ENCODE data around the gene IQCH. TPM values are rescaled to one million over a fixed set of nuclear protein-coding genes. Genes with fewer than 3 reads are reported as not detected.
A peak's percentile ranks its signal among the peaks of the same experiment; 100 is the strongest.

Gene IQCH
- total RNA-seq, 2 experiments from 2014 or later: 1.2 to 1.7 TPM

GRCh38 chr15:67531379-67531914, 276.9 kb downstream of the IQCH start:
- ATAC-seq: peak; percentile 55
- peaks cover 11% of the 10 kb centered on the region for H3K4me1 Mint-ChIP-seq (ENCODE audit: low read depth)
- ChIA-PET POLR2A (interaction anchor here (0.8 to 1.2 kb wide), 2 partner anchors 11 to 207 kb away, joined by 3 read pairs; partner anchors contain the start of gene MAP2K5), CTCF (no interaction called here)
- no peaks in the 10 kb centered on the region for H3K9me3 Mint-ChIP-seq
- H3K27ac Mint-ChIP-seq: no peak overlapping the region
- DNase-seq: no peak
- intact Hi-C loops (cut with micrococcal nuclease): no loop called here
- no peak overlapping the region for H3K4me3 Mint-ChIP-seq
- TF ChIP-seq CTCF (IDR thresholded peaks at IDR 0.05): no peak
- no peaks in the 10 kb centered on the region for H3K27me3 Mint-ChIP-seq
- no peaks in the 10 kb centered on the region for H3K36me3 Mint-ChIP-seq (ENCODE audit: low read depth)

GRCh38 chr15:67533873-67534272, 279.3 kb downstream of the IQCH start:
- CTCF ChIA-PET: interaction anchor here (1.7 kb wide), 1 partner anchor 13 kb away, joined by 3 read pairs; no protein-coding TSS in a partner anchor
- ATAC-seq (no peak), DNase-seq (no peak)
- Mint-ChIP-seq H3K27ac (no peak overlapping the region), H3K9me3 (peaks cover 1% of the 10 kb centered on the region), H3K36me3 (ENCODE audit: low read depth) (no peaks in the 10 kb centered on the region), H3K4me3 (no peak overlapping the region), H3K27me3 (no peaks in the 10 kb centered on the region), H3K4me1 (ENCODE audit: low read depth) (peaks cover 18% of the 10 kb centered on the region)
- no peak for TF ChIP-seq CTCF (IDR thresholded peaks at IDR 0.05)
- POLR2A ChIA-PET: interaction anchor here (0.9 to 1.9 kb wide), 2 partner anchors 9 to 13 kb away, joined by 3 to 5 read pairs; partner anchors contain the start of gene C15orf61
- intact Hi-C loops (cut with micrococcal nuclease): no loop called here

- Mint-ChIP-seq H3K9me3 (peaks cover 2% of the 10 kb centered on the region), H3K4me3 (no peak overlapping the region), H3K4me1 (ENCODE audit: low read depth) (peaks cover 22% of the 10 kb centered on the region), H3K27ac (no peak overlapping the region), H3K36me3 (ENCODE audit: low read depth) (no peaks in the 10 kb centered on the region), H3K27me3 (no peaks in the 10 kb centered on the region)
- ChIA-PET POLR2A (interaction anchor here (0.9 kb wide), 1 partner anchor 10 kb away, joined by 3 read pairs; no protein-coding TSS in a partner anchor), CTCF (interaction anchor here (1.7 kb wide), 1 partner anchor 12 kb away, joined by 3 read pairs; no protein-coding TSS in a partner anchor)
- ATAC-seq (no peak), DNase-seq (no peak)
- TF ChIP-seq CTCF (IDR thresholded peaks at IDR 0.05): no peak
- intact Hi-C loops (cut with micrococcal nuclease): no loop called here
These were observed 279.8 kb downstream of the IQCH start for GRCh38 chr15:67534360-67534759.

GRCh38 chr15:67537771-67538170, 283.2 kb downstream of the IQCH start:
- Mint-ChIP-seq H3K9me3 (peaks cover 2% of the 10 kb centered on the region), H3K27ac (no peak overlapping the region), H3K27me3 (no peaks in the 10 kb centered on the region), H3K36me3 (ENCODE audit: low read depth) (no peaks in the 10 kb centered on the region), H3K4me1 (ENCODE audit: low read depth) (peaks cover 35% of the 10 kb centered on the region), H3K4me3 (no peak overlapping the region)
- TF ChIP-seq CTCF (IDR thresholded peaks at IDR 0.05): no peak
- intact Hi-C loops (cut with micrococcal nuclease): no loop called here
- POLR2A ChIA-PET: no interaction called here
- DNase-seq (no peak), ATAC-seq (no peak)
- CTCF ChIA-PET: interaction anchor here (1.5 kb wide), 1 partner anchor 9 kb away, joined by 7 read pairs; no protein-coding TSS in a partner anchor
